ENCODE data around the gene TICRR.

The TICRR gene

GRCh38 chr15:89667706-89667960, 92.4 kb downstream of the TICRR start:
- DNase-seq (ENCODE audit: extremely low spot score), result no peak
- ChIA-PET CTCF (no interaction called here), POLR2A (interaction anchor here (1.2 kb wide), 1 partner anchor 13 kb away, joined by 4 read pairs; the partner anchor contains the start of gene KIF7)
- TF ChIP-seq ELF4 (IDR thresholded peaks at IDR 0.05) (no peak), LEF1 (IDR thresholded peaks at IDR 0.05; ENCODE audit: borderline replicate concordance) (no peak), ZNF384 (IDR thresholded peaks at IDR 0.05) (no peak), SP1 (IDR thresholded peaks at IDR 0.05) (no peak)

GRCh38 chr15:89668171-89668570, 92.9 kb downstream of the TICRR start:
- TF ChIP-seq PKNOX1 (IDR thresholded peaks at IDR 0.05), result no peak
- no peak for TF ChIP-seq ZNF384 (IDR thresholded peaks at IDR 0.05)
- TF ChIP-seq HDGF (IDR thresholded peaks at IDR 0.05; ENCODE audit: borderline replicate concordance), result no peak
- no peak for TF ChIP-seq L3MBTL2 (conservative IDR thresholded peaks at IDR 0.05)
- no peak for TF ChIP-seq LEF1 (IDR thresholded peaks at IDR 0.05; ENCODE audit: borderline replicate concordance)
- TF ChIP-seq FOXA1 (IDR thresholded peaks at IDR 0.05), result no peak
- TF ChIP-seq FOXK2 (IDR thresholded peaks at IDR 0.05), result no peak
- TF ChIP-seq ARNT (IDR thresholded peaks at IDR 0.05), result no peak
- TF ChIP-seq SP1 (IDR thresholded peaks at IDR 0.05), result no peak
- no peak for TF ChIP-seq FOXM1 (IDR thresholded peaks at IDR 0.05; ENCODE audit: borderline replicate concordance)
- no peak for TF ChIP-seq BHLHE40 (IDR thresholded peaks at IDR 0.05; ENCODE audit: borderline replicate concordance)
- no peak for TF ChIP-seq CTBP1 (IDR thresholded peaks at IDR 0.05; ENCODE audit: borderline replicate concordance)
- TF ChIP-seq SUZ12 (IDR thresholded peaks at IDR 0.05), result no peak
- no peak for TF ChIP-seq TARDBP (IDR thresholded peaks at IDR 0.05)
- TF ChIP-seq NFRKB (IDR thresholded peaks at IDR 0.05), result no peak
- TF ChIP-seq ELF4 (IDR thresholded peaks at IDR 0.05), result no peak
- ChIA-PET POLR2A (interaction anchor here (1.2 kb wide), 1 partner anchor 13 kb away, joined by 4 read pairs; the partner anchor contains the start of gene KIF7), CTCF (no interaction called here)
- DNase-seq (ENCODE audit: extremely low spot score), result no peak

- ChIA-PET CTCF (interaction anchor here (2.2 kb wide), 1 partner anchor 11 kb away, joined by 11 read pairs; no protein-coding TSS in a partner anchor), POLR2A (interaction anchor here (1.7 kb wide), 1 partner anchor 12 kb away, joined by 4 read pairs; no protein-coding TSS in a partner anchor)
- TF ChIP-seq FOXM1 (IDR thresholded peaks at IDR 0.05; ENCODE audit: borderline replicate concordance) (no peak), FOXK2 (IDR thresholded peaks at IDR 0.05) (no peak), SUZ12 (IDR thresholded peaks at IDR 0.05) (no peak)
- DNase-seq (ENCODE audit: extremely low spot score), result no peak
Measured at GRCh38 chr15:89669309-89669865, 94.1 kb downstream of the TICRR start.

- TF ChIP-seq TARDBP (IDR thresholded peaks at IDR 0.05) (no peak), ELF4 (IDR thresholded peaks at IDR 0.05) (no peak), NFRKB (IDR thresholded peaks at IDR 0.05) (no peak), ARNT (IDR thresholded peaks at IDR 0.05) (no peak), BHLHE40 (IDR thresholded peaks at IDR 0.05; ENCODE audit: borderline replicate concordance) (no peak), FOXM1 (IDR thresholded peaks at IDR 0.05; ENCODE audit: borderline replicate concordance) (no peak), LEF1 (IDR thresholded peaks at IDR 0.05; ENCODE audit: borderline replicate concordance) (no peak), HDGF (IDR thresholded peaks at IDR 0.05; ENCODE audit: borderline replicate concordance) (no peak), PKNOX1 (IDR thresholded peaks at IDR 0.05) (no peak), FOXK2 (IDR thresholded peaks at IDR 0.05) (no peak), CTBP1 (IDR thresholded peaks at IDR 0.05; ENCODE audit: borderline replicate concordance) (no peak), FOXA1 (IDR thresholded peaks at IDR 0.05) (no peak), SP1 (IDR thresholded peaks at IDR 0.05) (no peak), ZNF384 (IDR thresholded peaks at IDR 0.05) (no peak), SUZ12 (IDR thresholded peaks at IDR 0.05) (no peak), L3MBTL2 (conservative IDR thresholded peaks at IDR 0.05) (no peak)
- POLR2A ChIA-PET, result interaction anchor here (1.7 kb wide), 1 partner anchor 12 kb away, joined by 4 read pairs; no protein-coding TSS in a partner anchor
- CTCF ChIA-PET, result interaction anchor here (0.5 to 2.2 kb wide), 2 partner anchors 9 to 12 kb away, joined by 3 to 11 read pairs; no protein-coding TSS in a partner anchor
- no peak for DNase-seq (ENCODE audit: extremely low spot score)
Measured at GRCh38 chr15:89669941-89670340, 94.7 kb downstream of the TICRR start.

GRCh38 chr15:89670971-89671560, 95.8 kb downstream of the TICRR start:
- DNase-seq (ENCODE audit: extremely low spot score), result no peak
- TF ChIP-seq PKNOX1 (IDR thresholded peaks at IDR 0.05), result no peak
- TF ChIP-seq SUZ12 (IDR thresholded peaks at IDR 0.05), result no peak
- no peak for TF ChIP-seq L3MBTL2 (conservative IDR thresholded peaks at IDR 0.05)
- no peak for TF ChIP-seq ZNF384 (IDR thresholded peaks at IDR 0.05)
- TF ChIP-seq HDGF (IDR thresholded peaks at IDR 0.05; ENCODE audit: borderline replicate concordance), result no peak
- TF ChIP-seq ARNT (IDR thresholded peaks at IDR 0.05), result no peak
- TF ChIP-seq FOXM1 (IDR thresholded peaks at IDR 0.05; ENCODE audit: borderline replicate concordance), result no peak
- no peak for TF ChIP-seq FOXK2 (IDR thresholded peaks at IDR 0.05)
- TF ChIP-seq SP1 (IDR thresholded peaks at IDR 0.05), result no peak
- TF ChIP-seq TARDBP (IDR thresholded peaks at IDR 0.05), result no peak
- no peak for TF ChIP-seq FOXA1 (IDR thresholded peaks at IDR 0.05)
- no peak for TF ChIP-seq CTBP1 (IDR thresholded peaks at IDR 0.05; ENCODE audit: borderline replicate concordance)
- TF ChIP-seq LEF1 (IDR thresholded peaks at IDR 0.05; ENCODE audit: borderline replicate concordance), result no peak
- no peak for TF ChIP-seq BHLHE40 (IDR thresholded peaks at IDR 0.05; ENCODE audit: borderline replicate concordance)
- POLR2A ChIA-PET, result interaction anchor here (1.4 to 1.7 kb wide), 2 partner anchors 13 to 24 kb away, joined by 3 to 4 read pairs; no protein-coding TSS in a partner anchor
- CTCF ChIA-PET, result interaction anchor here (0.6 to 2.4 kb wide), 3 partner anchors 9 to 94 kb away, joined by 3 to 17 read pairs (median 11); no protein-coding TSS in a partner anchor

GRCh38 chr15:89671687-89672086, 96.4 kb downstream of the TICRR start:
- ChIA-PET CTCF (interaction anchor here (2.2 to 2.4 kb wide), 2 partner anchors 10 to 14 kb away, joined by 11 to 17 read pairs; no protein-coding TSS in a partner anchor), POLR2A (interaction anchor here (1.4 kb wide), 1 partner anchor 24 kb away, joined by 3 read pairs; no protein-coding TSS in a partner anchor)
- no peak for DNase-seq (ENCODE audit: extremely low spot score)
- TF ChIP-seq BHLHE40 (IDR thresholded peaks at IDR 0.05; ENCODE audit: borderline replicate concordance), result no peak
- no peak for TF ChIP-seq ELF4 (IDR thresholded peaks at IDR 0.05)
- TF ChIP-seq LEF1 (IDR thresholded peaks at IDR 0.05; ENCODE audit: borderline replicate concordance), result no peak
- no peak for TF ChIP-seq FOXA1 (IDR thresholded peaks at IDR 0.05)
- no peak for TF ChIP-seq SUZ12 (IDR thresholded peaks at IDR 0.05)
- no peak for TF ChIP-seq PKNOX1 (IDR thresholded peaks at IDR 0.05)
- no peak for TF ChIP-seq HDGF (IDR thresholded peaks at IDR 0.05; ENCODE audit: borderline replicate concordance)
- no peak for TF ChIP-seq SP1 (IDR thresholded peaks at IDR 0.05)
- no peak for TF ChIP-seq TARDBP (IDR thresholded peaks at IDR 0.05)
- TF ChIP-seq NFRKB (IDR thresholded peaks at IDR 0.05), result no peak
- no peak for TF ChIP-seq FOXK2 (IDR thresholded peaks at IDR 0.05)
- no peak for TF ChIP-seq CTBP1 (IDR thresholded peaks at IDR 0.05; ENCODE audit: borderline replicate concordance)
- TF ChIP-seq ZNF384 (IDR thresholded peaks at IDR 0.05), result no peak
- TF ChIP-seq FOXM1 (IDR thresholded peaks at IDR 0.05; ENCODE audit: borderline replicate concordance), result no peak
- no peak for TF ChIP-seq L3MBTL2 (conservative IDR thresholded peaks at IDR 0.05)
- TF ChIP-seq ARNT (IDR thresholded peaks at IDR 0.05), result no peak
